HL-60 (cell line): ENCODE data around the gene SLC6A6.

Experiments
- DNase-seq, 2 experiments: peaks; one replicate each; pipeline ENCODE4 v3.0.0-alpha.2; 2010 to 2020; ENCODE audit warnings: low read depth in 1 of 2, low spot score in 1 of 2
- H3K27ac ChIP-seq: fragments of 250-450 bp; sonication (Bioruptor Pico); replicated peaks from 2 replicates; pipeline ENCODE4 v1.5.1; 2020; ENCODE audit warnings: mild to moderate bottlenecking, moderate library complexity
- H3K27me3 ChIP-seq: fragments of 250-450 bp; sonication (Bioruptor Pico); 2 replicates; pipeline ENCODE4 v1.5.1; 2021; ENCODE audit warnings: mild to moderate bottlenecking, moderate library complexity; ENCODE audit not compliant: insufficient read depth, poor library complexity, severe bottlenecking
- H3K4me3 ChIP-seq: replicated peaks from 2 replicates; pipeline ENCODE4 v1.5.1; 2011; ENCODE audit warnings: mild to moderate bottlenecking, control low read depth, low read length; ENCODE audit not compliant: insufficient read depth
- GABPA ChIP-seq: IDR thresholded peaks from 2 replicates; pipeline ENCODE4 v1.6.1; 2012; ENCODE audit warnings: low read depth
- POLR2AphosphoS5 ChIP-seq: IDR thresholded peaks from 2 replicates; pipeline ENCODE4 v1.6.1; 2012; ENCODE audit warnings: low read depth
- REST ChIP-seq: IDR thresholded peaks from 2 replicates; pipeline ENCODE4 v1.6.1; 2012; ENCODE audit warnings: low read depth; ENCODE audit not compliant: insufficient replicate concordance
- SPI1 ChIP-seq: IDR thresholded peaks from 2 replicates; pipeline ENCODE4 v1.6.1; 2012; ENCODE audit warnings: low read depth, mild to moderate bottlenecking, borderline replicate concordance
- TF ChIP-seq, protein P1 (sequence below): IDR thresholded peaks from one replicate; pipeline ENCODE4 v1.5.1; 2011; ENCODE audit warnings: low read length, control low read depth, inconsistent platforms; ENCODE audit not compliant: insufficient read depth

Gene SLC6A6

GRCh38 chr3:14528081-14528480 lies 125.7 kb downstream of the SLC6A6 start:
- H3K4me3 ChIP-seq, result no peak overlapping the region
- no peak for DNase-seq
- TF ChIP-seq SPI1 (no peak), POLR2AphosphoS5 (no peak)
- TF ChIP-seq, protein P1, sequence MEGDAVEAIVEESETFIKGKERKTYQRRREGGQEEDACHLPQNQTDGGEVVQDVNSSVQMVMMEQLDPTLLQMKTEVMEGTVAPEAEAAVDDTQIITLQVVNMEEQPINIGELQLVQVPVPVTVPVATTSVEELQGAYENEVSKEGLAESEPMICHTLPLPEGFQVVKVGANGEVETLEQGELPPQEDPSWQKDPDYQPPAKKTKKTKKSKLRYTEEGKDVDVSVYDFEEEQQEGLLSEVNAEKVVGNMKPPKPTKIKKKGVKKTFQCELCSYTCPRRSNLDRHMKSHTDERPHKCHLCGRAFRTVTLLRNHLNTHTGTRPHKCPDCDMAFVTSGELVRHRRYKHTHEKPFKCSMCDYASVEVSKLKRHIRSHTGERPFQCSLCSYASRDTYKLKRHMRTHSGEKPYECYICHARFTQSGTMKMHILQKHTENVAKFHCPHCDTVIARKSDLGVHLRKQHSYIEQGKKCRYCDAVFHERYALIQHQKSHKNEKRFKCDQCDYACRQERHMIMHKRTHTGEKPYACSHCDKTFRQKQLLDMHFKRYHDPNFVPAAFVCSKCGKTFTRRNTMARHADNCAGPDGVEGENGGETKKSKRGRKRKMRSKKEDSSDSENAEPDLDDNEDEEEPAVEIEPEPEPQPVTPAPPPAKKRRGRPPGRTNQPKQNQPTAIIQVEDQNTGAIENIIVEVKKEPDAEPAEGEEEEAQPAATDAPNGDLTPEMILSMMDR, result no peak
- H3K27ac ChIP-seq, result no peak overlapping the region
- H3K27me3 ChIP-seq, result peaks cover 4% of the 10 kb centered on the region

DNA sequence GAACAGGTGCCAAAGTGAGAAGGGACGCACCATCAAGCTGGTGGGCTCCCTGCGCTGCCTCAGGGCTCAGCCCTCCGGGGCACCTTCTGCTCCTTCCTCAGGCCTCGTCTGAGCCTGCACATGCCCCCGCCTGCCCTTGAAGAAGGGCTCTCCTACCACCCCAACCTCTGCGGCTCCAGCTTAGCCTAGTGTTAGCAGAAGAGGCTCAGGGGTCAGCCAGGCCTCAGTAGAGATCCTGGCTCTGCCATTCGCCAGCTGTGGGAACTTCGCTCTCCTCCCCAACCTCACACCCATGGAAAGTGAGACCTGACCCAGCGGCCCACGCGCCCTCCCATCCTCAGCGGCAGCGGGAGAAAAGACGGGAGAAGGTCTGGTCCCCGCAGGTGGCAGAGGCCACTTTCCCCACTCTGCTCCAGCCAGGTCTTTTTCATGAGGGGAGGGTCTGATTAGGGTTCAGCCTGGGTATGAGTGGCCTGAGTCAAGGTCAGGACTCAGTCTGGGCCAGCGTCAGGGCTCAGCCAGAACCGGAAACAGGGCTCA lies 129.5 kb downstream of the SLC6A6 start:
- Histone ChIP-seq H3K27me3 (peaks cover 4% of the 10 kb centered on the region), H3K4me3 (no peak overlapping the region), H3K27ac (no peak overlapping the region)
- no peak for TF ChIP-seq POLR2AphosphoS5
- TF ChIP-seq SPI1, result no peak
- TF ChIP-seq REST, result no peak
- no peak for TF ChIP-seq GABPA
- TF ChIP-seq, protein P1, result no peak
- DNase-seq, result no peak

GRCh38 chr3:14532691-14533456 lies 130.5 kb downstream of the SLC6A6 start:
- H3K27ac ChIP-seq, result no peak overlapping the region
- no peak overlapping the region for H3K4me3 ChIP-seq
- DNase-seq, result no peak
- peaks cover 4% of the 10 kb centered on the region for H3K27me3 ChIP-seq
- TF ChIP-seq POLR2AphosphoS5, result no peak
- no peak for TF ChIP-seq REST
- TF ChIP-seq, protein P1, result no peak
- no peak for TF ChIP-seq GABPA
- no peak for TF ChIP-seq SPI1
